Stimulated activated CD4-positive, alpha-beta T cell treated with anti-CD3 and anti-CD28 coated beads, Interleukin-4, amount 100 ng/mL, for 48 hours (primary cell): ENCODE data around the gene GRIA3.
"Not testable (repeated sequence)": the region's sequence is repeated elsewhere in the genome, so short reads cannot be mapped to it uniquely, and the experiment has no call there.

ENCODE experiments used
- DNase-seq, 2 donors: peaks; one replicate each; pipeline ENCODE4 v3.0.0-alpha.2; 2020; ENCODE audit warnings: low read depth in 2 of 2

The GRIA3 gene

DNA sequence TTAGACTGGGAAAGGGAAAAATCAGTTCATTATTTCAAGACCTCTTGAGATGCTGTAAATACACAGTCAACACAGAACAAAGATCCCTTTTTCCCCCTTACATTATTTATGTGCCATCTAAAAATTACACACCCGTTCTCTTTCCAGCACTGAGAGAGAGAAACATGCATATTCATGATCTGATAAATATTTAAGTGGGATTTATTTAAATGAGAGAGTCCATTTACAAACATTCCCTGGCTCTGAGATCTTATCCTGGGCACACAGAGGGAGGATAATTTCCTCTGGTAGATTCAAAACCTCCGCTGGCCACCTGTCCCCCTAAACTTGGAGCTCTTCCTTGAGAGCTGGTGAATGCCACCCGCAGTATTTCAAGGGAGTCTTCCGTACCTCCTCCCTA is 88.6 kb downstream of the GRIA3 start:
- DNase-seq: no peak

DNA sequence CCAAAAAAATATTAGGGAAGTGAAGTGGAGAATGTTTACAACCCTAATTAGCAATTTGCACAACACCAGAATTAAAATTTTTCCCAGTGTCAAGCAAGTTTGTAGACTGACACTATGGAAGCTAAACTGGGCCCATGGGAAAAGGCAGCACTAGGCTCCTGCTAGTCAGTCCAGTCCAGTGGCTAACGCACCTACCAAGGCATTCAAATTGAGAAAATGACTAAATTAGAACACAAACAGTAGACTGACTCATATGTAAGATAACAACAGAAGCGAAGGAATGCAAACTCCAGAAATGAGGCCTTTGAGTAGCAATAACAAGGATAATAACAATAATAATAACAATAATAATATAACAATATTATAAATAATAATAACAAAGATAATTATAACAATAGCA is 90.7 kb downstream of the GRIA3 start:
- DNase-seq: no peak

- DNase-seq: no peak
Observed at GRCh38 chrX:123277347-123277746, 93.3 kb downstream of the GRIA3 start.

DNA sequence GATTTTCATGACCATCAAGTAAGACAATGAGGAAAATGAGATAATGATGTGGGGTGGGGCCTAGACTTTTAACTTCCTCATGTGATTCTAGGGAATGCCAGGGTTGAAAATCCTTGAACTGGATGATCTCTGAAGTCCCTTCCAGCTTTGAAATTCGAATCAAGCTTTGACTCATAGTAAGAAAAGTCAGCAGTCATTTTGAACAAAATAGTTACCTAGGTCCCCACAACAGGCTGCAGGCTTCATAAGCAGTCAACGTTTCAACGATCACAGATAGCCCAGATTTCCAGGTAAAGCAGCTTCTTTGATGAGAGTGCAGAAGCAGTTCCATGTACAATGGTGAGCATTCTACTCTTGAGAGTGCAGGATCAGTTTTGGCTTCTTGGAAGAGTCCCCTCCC is 93.7 kb downstream of the GRIA3 start:
- DNase-seq: no peak

DNA sequence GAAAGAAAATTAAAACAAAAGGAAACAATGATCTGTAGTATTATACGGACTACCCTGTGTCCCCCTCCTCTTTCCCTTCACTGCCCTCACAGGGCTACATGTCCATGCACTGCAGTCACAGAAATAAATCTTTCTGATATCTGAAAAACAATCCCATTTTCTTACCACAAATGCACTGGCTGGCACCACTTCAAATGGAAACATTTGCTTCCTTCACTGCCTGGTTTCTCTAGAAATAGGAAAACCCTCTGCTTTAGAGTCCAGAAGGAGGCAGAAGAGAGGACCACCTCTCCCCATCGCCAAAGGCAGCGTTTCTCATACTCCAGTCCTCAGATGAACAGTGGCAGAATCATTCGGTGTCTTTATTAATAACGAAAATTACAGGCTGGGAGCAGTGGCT is 98.2 kb downstream of the GRIA3 start:
- no peak for DNase-seq

- DNase-seq: not testable (repeated sequence)
Observed at GRCh38 chrX:123283407-123283806, 99.3 kb downstream of the GRIA3 start.

- no peak for DNase-seq
Observed at GRCh38 chrX:123291623-123292022, 107.5 kb downstream of the GRIA3 start.

DNA sequence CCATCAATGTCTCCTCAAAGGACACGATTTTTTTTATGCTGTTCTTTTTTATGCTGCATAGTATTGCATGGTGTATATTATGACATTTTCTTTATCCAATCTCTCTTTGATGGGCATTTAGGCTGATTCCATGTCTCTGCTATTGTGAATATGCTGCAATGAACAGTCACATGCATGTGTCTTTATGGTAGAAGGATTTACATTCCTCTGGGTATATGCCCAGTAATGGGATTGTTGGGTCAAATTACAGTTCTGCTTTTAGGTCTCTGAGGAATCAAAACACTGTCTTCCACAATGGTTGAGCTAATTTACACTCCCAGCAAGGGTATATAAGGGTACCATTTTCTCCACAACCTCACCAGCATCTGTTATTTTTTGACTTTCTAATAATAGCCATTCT is 113.9 kb downstream of the GRIA3 start:
- DNase-seq: no peak

GRCh38 chrX:123303429-123303828 is 119.4 kb downstream of the GRIA3 start:
- DNase-seq: no peak

DNA sequence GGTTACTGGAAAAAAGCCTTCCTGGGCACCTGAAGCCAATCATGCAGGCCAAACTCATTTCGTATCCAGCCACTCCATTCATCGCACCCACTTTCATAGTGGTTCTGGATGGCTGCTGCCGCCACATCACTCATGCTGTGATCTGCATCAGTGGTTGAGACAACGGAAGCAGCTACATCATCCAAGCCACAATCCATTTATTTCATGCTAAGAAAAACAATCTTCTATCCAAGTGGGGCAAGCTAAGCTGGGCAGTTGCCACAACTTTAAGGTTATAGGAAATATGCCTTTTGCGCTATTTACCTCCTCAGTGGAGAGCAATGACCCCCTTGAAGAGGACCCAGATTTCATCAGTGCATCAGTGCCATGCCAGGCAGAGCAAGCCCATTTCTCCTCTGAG is 124.6 kb downstream of the GRIA3 start:
- DNase-seq: no peak

GRCh38 chrX:123310112-123310511 is 126.0 kb downstream of the GRIA3 start:
- DNase-seq: no peak

GRCh38 chrX:123311486-123311885 is 127.4 kb downstream of the GRIA3 start:
- DNase-seq: no peak

GRCh38 chrX:123313486-123313885 is 129.4 kb downstream of the GRIA3 start:
- DNase-seq: no peak

DNA sequence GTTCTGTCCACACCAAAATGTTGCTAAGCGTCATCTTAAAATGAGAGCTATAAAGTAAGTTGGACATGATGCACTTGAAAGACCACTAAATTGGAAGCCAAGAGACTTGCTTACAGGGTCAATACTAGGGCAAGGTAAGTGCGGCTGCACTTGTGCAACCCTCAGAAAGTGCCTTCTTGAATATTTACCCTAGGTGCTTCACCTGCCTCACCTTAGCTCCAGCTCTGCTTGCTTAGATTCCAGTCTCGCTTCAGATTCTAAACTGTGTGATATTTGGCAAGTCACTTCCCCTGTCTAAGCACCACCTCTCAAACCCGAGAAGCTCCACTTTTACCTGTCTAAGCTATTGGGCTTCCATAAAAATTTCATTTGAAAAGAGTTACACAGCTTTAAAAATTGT is 136.5 kb downstream of the GRIA3 start:
- DNase-seq: no peak

DNA sequence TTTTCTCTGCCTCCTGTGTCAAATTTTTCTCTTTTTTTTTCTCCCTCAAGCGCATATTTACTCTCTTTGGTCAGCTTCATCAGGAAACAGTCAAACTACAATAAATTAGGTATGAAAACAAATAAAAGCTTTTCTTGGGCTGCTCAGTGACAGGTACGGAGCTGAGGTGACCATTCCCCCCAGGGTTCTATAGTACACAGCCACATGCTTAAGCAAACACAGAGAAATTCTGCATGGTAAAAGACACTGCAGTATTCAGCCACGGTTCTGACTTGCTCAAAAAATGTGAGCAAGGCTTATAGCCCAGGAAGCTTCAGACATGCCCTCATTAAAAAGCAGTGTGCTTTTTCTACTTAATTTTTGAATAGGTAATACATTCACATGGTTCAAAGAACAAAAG is 138.5 kb downstream of the GRIA3 start:
- DNase-seq: no peak

- no peak for DNase-seq
Observed at GRCh38 chrX:123324625-123325024, 140.5 kb downstream of the GRIA3 start.

DNA sequence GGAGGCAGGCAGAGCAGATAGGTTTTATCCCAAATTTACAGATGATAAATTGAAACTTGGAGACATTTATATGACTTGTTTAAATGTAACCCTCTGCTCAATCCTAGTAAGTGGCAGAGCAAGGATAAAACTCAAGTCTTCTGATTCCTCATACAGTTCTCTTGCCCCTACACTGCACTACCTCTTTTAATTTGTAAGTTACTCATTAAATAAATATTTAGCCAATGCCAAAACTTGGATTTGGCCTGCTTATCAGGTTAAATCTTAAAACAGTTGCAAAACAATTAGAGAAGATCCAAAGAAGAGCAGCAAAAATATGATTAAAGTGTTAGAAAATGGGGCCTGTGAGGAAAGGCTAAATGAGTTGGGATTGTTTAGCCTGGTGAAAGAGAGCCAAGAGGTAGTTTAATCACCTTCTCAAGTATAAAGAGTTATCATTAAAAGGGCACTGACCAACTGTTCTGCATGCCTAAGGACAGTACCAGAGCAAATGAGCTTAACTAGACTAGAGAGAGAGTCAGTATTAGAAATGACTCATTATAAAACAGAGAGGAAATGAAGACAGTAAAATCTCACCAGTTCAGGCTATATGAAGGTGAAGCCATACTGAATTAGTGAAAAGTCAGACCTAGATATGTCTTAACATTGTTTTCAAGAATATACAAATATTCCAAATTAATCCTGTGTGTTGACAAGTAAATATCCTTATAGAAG is 146.3 kb downstream of the GRIA3 start:
- DNase-seq: no peak

DNA sequence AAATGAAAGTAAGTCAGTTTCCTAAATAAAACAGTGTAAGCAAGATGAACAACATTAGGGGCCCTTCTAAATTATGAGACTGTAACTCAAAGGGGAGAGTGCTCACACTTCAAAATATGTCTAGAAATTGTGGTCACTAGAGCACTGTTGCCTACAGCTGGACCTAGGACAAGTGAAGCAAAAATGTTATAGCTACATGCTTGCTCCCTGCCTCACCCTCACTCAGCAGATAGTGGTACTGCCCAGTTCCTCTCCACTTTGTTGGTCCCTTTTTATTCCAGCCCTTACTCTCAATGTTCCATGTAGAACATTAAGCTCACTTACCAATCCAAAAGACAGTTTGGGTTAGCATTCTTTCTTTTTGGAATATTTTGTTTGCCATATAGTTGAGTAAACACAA is 147.3 kb downstream of the GRIA3 start:
- DNase-seq: no peak

GRCh38 chrX:123331859-123332258 is 147.8 kb downstream of the GRIA3 start:
- DNase-seq: no peak

DNA sequence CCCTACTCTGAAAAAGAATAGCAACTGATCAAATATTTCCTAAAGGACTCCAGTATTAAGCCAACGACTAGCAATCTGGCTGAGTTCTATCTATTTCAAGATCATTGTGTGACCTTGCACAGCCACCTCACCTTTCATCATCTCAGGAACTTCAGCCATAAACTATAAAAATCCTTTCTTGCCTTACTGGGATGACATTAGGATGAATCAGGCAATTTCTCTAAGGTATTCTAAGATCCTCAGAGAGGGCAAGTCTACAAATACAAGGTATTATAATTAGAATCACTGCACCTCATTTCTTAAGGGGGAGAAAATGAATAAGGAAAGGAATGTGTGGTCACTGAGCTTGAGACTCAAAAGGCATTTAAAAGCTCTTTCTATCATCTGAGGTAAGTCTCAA is 152.6 kb downstream of the GRIA3 start:
- DNase-seq: no peak

GRCh38 chrX:123337886-123338639 is 154.0 kb downstream of the GRIA3 start:
- DNase-seq: no peak

DNA sequence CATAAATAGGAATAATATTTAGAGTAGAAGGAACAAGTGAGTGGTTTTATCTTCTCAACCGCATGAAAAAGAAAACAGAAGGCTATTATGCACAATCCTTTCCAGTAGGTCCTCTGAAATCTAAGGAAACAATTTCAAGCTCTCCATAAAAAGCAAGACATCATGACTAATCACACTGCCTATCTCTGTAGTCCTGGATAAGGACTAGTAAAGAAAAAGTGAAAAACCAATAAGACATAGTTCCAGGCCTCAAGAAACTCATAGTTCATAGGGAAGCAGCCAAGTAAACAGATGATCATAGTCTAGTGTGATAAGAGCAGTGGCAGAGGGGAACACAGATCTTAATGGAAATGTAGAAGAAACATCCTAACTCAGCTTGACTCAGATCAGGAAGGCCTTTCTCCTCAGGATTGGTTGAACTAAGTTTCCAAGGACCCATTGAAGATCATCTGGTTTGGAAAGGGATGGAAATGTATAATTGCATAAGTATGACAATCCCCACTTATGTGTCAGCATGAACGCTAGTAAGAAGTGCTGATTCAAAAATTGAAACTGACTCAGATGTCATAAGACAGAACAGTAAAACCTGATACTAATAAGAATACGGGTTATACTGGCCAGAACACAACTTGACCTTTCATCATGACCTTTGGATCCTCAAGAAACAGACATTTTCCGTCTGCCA is 155.3 kb downstream of the GRIA3 start:
- DNase-seq: no peak

DNA sequence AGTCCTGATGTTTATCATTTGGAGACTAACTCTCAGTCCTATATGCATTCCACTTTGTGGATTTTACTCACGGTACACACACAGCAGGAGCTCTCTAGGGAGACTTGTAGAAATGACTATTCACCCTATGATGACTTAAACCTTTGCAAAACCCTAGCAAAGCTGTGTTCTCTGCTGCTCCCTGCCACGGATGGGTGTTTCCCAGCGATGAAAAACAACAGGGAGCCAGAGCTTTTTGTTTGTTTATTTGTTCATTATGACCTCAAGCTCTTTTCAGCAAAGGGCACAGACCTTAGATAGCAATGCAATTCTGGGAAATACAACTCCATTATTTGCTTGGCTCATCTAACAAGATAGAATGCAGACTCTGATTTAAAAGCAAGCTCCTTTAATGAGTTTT is 156.6 kb downstream of the GRIA3 start:
- DNase-seq: no peak
